Stimulated activated memory B cell treated with anti-CD40 and anti-IgM and Interleukin-4, amounts not matched to agents 10 μg/mL and 1 μg/mL and 100 μg/mL, for 72 hours (primary cell): ENCODE results near the gene GPLD1.
"Not testable (repeated sequence)": the region's sequence is repeated elsewhere in the genome, so short reads cannot be mapped to it uniquely, and the experiment has no call there.

Experiments
- ATAC-seq: fragments of 150-1000 bp; cut with Tn5 transposase; 2 replicates; pipeline ENCODE4 v1.10.0; 2021
- H3K27ac Mint-ChIP-seq: one replicate; pipeline ENCODE4 v1.8.0; 2022; ENCODE audit warnings: mild to moderate bottlenecking, mixed read lengths
- H3K27me3 Mint-ChIP-seq: one replicate; pipeline ENCODE4 v1.8.0; 2022; ENCODE audit warnings: mixed read lengths
- H3K36me3 Mint-ChIP-seq: one replicate; pipeline ENCODE4 v1.8.0; 2022; ENCODE audit warnings: mixed read lengths
- H3K4me1 Mint-ChIP-seq: one replicate; pipeline ENCODE4 v1.8.0; 2022; ENCODE audit warnings: mixed read lengths
- H3K4me3 Mint-ChIP-seq: one replicate; pipeline ENCODE4 v1.8.0; 2022; ENCODE audit warnings: mild to moderate bottlenecking, moderate library complexity, mixed read lengths
- H3K9me3 Mint-ChIP-seq: one replicate; pipeline ENCODE4 v1.8.0; 2022; ENCODE audit warnings: mixed read lengths

Gene GPLD1

GRCh38 chr6:24426729-24427446, 62.5 kb downstream of the GPLD1 start:
- peak overlapping the region; percentile 21 for H3K27ac Mint-ChIP-seq
- peaks cover 30% of the 10 kb centered on the region for H3K36me3 Mint-ChIP-seq
- H3K27me3 Mint-ChIP-seq = no peaks in the 10 kb centered on the region
- H3K4me3 Mint-ChIP-seq = no peak overlapping the region
- no peaks in the 10 kb centered on the region for H3K9me3 Mint-ChIP-seq
- no peaks in the 10 kb centered on the region for H3K4me1 Mint-ChIP-seq
- no peak for ATAC-seq

GRCh38 chr6:24425091-24425490, 64.3 kb downstream of the GPLD1 start:
- peaks cover 42% of the 10 kb centered on the region for H3K36me3 Mint-ChIP-seq
- H3K27me3 Mint-ChIP-seq = no peaks in the 10 kb centered on the region
- no peaks in the 10 kb centered on the region for H3K9me3 Mint-ChIP-seq
- no peak overlapping the region for H3K4me3 Mint-ChIP-seq
- no peaks in the 10 kb centered on the region for H3K4me1 Mint-ChIP-seq
- H3K27ac Mint-ChIP-seq = no peak overlapping the region
- ATAC-seq = no peak

GRCh38 chr6:24419526-24419925, 69.9 kb downstream of the GPLD1 start:
- Mint-ChIP-seq H3K4me1 (no peaks in the 10 kb centered on the region), H3K27me3 (no peaks in the 10 kb centered on the region), H3K36me3 (peaks cover 56% of the 10 kb centered on the region), H3K27ac (no peak overlapping the region), H3K9me3 (no peaks in the 10 kb centered on the region), H3K4me3 (no peak overlapping the region)
- no peak for ATAC-seq

GRCh38 chr6:24415753-24416152, 73.6 kb downstream of the GPLD1 start:
- peak; percentile 70 for ATAC-seq
- Mint-ChIP-seq H3K9me3 (no peaks in the 10 kb centered on the region), H3K4me1 (no peaks in the 10 kb centered on the region), H3K4me3 (no peak overlapping the region), H3K27me3 (no peaks in the 10 kb centered on the region), H3K27ac (no peak overlapping the region), H3K36me3 (peaks cover 58% of the 10 kb centered on the region)

GRCh38 chr6:24414531-24414930, 74.8 kb downstream of the GPLD1 start:
- peaks cover 47% of the 10 kb centered on the region for H3K36me3 Mint-ChIP-seq
- not testable (repeated sequence) for H3K27ac Mint-ChIP-seq, H3K4me3 Mint-ChIP-seq, H3K4me1 Mint-ChIP-seq, H3K9me3 Mint-ChIP-seq, ATAC-seq, H3K27me3 Mint-ChIP-seq

GRCh38 chr6:24412294-24412693, 77.1 kb downstream of the GPLD1 start:
- Mint-ChIP-seq H3K27ac (no peak overlapping the region), H3K36me3 (peaks cover 41% of the 10 kb centered on the region)

GRCh38 chr6:24410622-24411021, 78.8 kb downstream of the GPLD1 start:
- H3K27ac Mint-ChIP-seq = no peak overlapping the region
- no peaks in the 10 kb centered on the region for H3K27me3 Mint-ChIP-seq
- H3K4me1 Mint-ChIP-seq = no peaks in the 10 kb centered on the region
- no peak for ATAC-seq
- H3K9me3 Mint-ChIP-seq = no peaks in the 10 kb centered on the region
- no peak overlapping the region for H3K4me3 Mint-ChIP-seq
- peaks cover 35% of the 10 kb centered on the region for H3K36me3 Mint-ChIP-seq

More at GRCh38 chr6:24412294-24412693, 77.1 kb downstream of the GPLD1 start:
- no peak for ATAC-seq
- Mint-ChIP-seq H3K4me3 (no peak overlapping the region), H3K9me3 (no peaks in the 10 kb centered on the region), H3K4me1 (no peaks in the 10 kb centered on the region), H3K27me3 (no peaks in the 10 kb centered on the region)

- peaks cover 6% of the 10 kb centered on the region for H3K4me1 Mint-ChIP-seq
- peaks cover 24% of the 10 kb centered on the region for H3K36me3 Mint-ChIP-seq
- H3K9me3 Mint-ChIP-seq = no peaks in the 10 kb centered on the region
- H3K27me3 Mint-ChIP-seq = no peaks in the 10 kb centered on the region
- no peak overlapping the region for H3K4me3 Mint-ChIP-seq
- ATAC-seq = no peak
- H3K27ac Mint-ChIP-seq = no peak overlapping the region
Observed at GRCh38 chr6:24408719-24409410, 80.5 kb downstream of the GPLD1 start.

GRCh38 chr6:24405262-24405661, 84.1 kb downstream of the GPLD1 start:
- H3K4me1 Mint-ChIP-seq = peaks cover 21% of the 10 kb centered on the region
- no peak overlapping the region for H3K27ac Mint-ChIP-seq
- no peak overlapping the region for H3K4me3 Mint-ChIP-seq
- H3K36me3 Mint-ChIP-seq = peaks cover 10% of the 10 kb centered on the region
- no peak for ATAC-seq
- no peaks in the 10 kb centered on the region for H3K27me3 Mint-ChIP-seq
- no peaks in the 10 kb centered on the region for H3K9me3 Mint-ChIP-seq

- Mint-ChIP-seq H3K27me3 (peaks cover 15% of the 10 kb centered on the region), H3K4me3 (peak overlapping the region; percentile 96), H3K36me3 (peaks cover under 1% of the 10 kb centered on the region), H3K4me1 (peaks cover 21% of the 10 kb centered on the region), H3K9me3 (no peaks in the 10 kb centered on the region), H3K27ac (peak overlapping the region; percentile 93)
- ATAC-seq = no peak
Observed at GRCh38 chr6:24403501-24403824, 85.9 kb downstream of the GPLD1 start.

- peak; percentile 98 for ATAC-seq
Observed at GRCh38 chr6:24402697-24403500, 86.5 kb downstream of the GPLD1 start, which contains the start of gene MRS2. MRS2 (plus strand) TSS chr6:24402936; CDS start chr6:24403047, 111 bp downstream.

GRCh38 chr6:24401458-24401857, 87.9 kb downstream of the GPLD1 start:
- ATAC-seq = no peak
- Mint-ChIP-seq H3K27me3 (peaks cover 28% of the 10 kb centered on the region), H3K36me3 (no peaks in the 10 kb centered on the region), H3K27ac (no peak overlapping the region), H3K4me3 (no peak overlapping the region), H3K9me3 (peaks cover 5% of the 10 kb centered on the region), H3K4me1 (peaks cover 21% of the 10 kb centered on the region)

More at GRCh38 chr6:24402697-24403500, 86.5 kb downstream of the GPLD1 start, which contains the start of gene MRS2:
- H3K27me3 Mint-ChIP-seq = peaks cover 20% of the 10 kb centered on the region
- H3K9me3 Mint-ChIP-seq = no peaks in the 10 kb centered on the region
- peaks cover 21% of the 10 kb centered on the region for H3K4me1 Mint-ChIP-seq
- peak within 1 kb of the TSS; percentile 96 for H3K4me3 Mint-ChIP-seq
- no peaks in the 10 kb centered on the region for H3K36me3 Mint-ChIP-seq
- peak within 1 kb of the TSS; percentile 93 for H3K27ac Mint-ChIP-seq

GRCh38 chr6:24400045-24401039, 89.0 kb downstream of the GPLD1 start:
- H3K9me3 Mint-ChIP-seq, H3K4me3 Mint-ChIP-seq, ATAC-seq, H3K36me3 Mint-ChIP-seq, H3K27ac Mint-ChIP-seq: not testable (repeated sequence)
- Mint-ChIP-seq H3K4me1 (peaks cover 21% of the 10 kb centered on the region), H3K27me3 (peaks cover 30% of the 10 kb centered on the region)

- Mint-ChIP-seq H3K27me3 (peaks cover 37% of the 10 kb centered on the region), H3K27ac (no peak overlapping the region), H3K9me3 (peaks cover 7% of the 10 kb centered on the region), H3K36me3 (no peaks in the 10 kb centered on the region), H3K4me3 (no peak overlapping the region), H3K4me1 (peaks cover 8% of the 10 kb centered on the region)
- no peak for ATAC-seq
Observed at GRCh38 chr6:24397631-24398030, 91.7 kb downstream of the GPLD1 start.
